Fibroblast of skin of right biceps (primary cell): ENCODE measurements around the gene FRMD1.

Experiments
- DNase-seq: peaks from one replicate; pipeline ENCODE4 v3.0.0-alpha.2; 2013

The FRMD1 gene

DNA sequence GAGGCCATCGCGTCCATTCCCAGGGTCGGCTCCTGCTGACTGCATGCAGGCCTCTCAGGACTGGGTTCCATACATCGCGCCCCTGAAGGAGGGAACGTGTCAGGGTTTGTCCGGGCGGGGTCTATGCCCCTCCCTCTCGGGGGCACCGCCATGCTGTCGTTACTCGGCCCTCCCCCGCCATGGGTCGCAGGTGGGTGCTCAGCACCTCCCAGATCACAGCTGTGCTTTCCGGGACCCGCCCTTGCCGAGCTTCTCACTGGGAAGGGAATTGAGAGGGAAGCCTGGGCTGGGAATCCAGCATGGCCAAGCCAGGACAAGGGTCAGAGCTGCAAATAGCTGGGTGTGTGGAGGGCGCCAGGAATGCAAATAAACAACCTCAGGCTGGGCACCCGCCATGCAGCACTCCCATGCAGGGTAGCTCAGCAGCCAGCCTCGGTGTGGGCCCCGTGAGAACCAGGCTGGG lies at the start of gene FRMD1:
TSS of gene FRMD1 (minus strand) at position 270 of the 463 bp plus-strand sequence. CDS start at position 152, 118 bp downstream.
- no peak for DNase-seq

DNA sequence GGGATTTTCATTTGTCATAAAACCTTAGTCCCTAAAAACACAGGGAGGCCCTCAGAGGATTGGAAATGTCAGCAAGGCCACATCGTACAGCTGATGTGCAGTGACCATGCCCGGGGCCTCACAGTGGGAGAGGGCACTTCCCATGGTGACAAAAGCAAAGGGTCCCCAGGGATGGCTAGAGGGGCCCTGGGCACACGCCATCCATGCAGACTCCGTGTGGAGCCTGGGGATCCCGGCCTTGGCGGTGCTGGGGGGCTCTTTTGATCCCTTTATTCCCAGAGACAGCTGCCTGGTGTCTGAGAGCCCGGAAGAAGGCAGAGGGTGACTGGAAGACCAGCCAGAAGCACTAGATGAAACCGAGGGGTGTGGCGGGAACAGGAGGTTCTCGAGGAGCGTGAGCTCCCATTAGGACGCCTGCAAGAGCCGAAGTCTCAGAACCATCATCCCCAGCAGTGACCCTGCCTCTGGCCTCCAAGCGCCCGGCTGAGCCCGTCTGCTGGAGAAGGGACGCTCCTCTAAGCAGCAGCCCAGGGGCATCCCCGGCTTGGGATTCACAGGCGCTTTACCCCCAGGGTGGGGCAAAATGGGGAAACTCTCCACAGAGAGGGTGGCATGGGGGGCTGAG lies 49.1 kb upstream of the FRMD1 start:
- DNase-seq = no peak

DNA sequence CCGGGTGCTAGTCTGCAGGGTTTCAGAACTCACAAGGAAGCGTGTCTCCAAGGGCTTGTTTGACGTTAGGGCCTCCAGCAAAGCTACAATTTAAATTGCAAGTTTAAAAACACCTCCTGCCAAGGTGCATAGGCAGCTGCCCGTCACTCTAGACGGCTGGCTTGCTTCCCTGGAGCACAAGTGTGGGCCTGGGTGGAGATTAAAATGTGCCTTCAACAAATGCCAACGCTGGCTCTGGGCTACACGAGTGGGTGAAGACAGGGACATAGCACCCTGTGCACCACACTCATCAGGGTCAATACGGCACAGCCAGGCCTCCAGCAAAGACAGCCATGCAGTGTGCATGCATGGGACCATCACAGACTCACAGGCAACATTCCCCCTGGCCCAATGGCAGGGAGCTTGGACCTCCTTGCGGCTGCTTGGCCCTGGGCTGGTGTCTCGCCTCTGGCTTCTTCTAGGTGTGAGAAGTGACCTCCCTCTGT lies 48.4 kb upstream of the FRMD1 start:
- no peak for DNase-seq

DNA sequence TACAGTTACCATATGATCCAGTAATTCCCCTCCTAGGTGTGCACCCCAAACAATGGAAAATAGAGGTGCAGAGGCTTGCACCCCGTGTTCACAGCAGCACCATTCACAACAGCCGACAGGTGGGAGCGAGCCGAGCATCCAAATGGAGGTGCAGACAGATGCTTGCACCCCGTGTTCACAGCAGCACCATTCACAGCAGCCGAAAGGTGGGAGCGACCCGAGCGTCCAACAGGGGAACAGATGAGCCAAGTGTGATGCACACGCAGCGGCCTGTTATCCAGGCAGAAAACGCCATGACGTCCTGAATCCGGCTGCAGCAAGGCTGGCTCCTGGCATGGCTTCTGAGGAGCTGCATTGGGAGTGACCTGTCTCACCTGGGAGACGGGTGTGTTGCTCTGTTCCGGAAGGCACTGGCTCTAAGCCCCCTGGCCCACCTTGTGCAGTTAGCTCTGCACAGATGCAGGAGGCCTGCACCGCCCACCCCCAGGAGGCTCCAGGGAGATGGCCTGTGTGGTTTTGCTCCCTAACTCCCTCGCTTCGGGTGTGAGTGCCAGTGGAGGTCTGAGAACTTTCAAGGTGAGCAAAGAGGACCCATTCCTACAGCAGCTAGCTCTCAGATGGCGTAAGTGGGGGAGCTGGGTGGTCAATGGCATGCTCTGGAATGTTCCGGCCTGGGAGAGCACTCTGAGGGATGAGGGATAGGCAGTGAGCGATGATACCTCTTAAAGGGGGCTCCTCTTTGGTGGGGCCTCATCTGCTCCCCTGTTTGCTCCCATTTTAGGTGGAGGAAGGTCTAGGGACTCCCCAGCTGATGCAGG lies 47.8 kb upstream of the FRMD1 start:
- no peak for DNase-seq

DNA sequence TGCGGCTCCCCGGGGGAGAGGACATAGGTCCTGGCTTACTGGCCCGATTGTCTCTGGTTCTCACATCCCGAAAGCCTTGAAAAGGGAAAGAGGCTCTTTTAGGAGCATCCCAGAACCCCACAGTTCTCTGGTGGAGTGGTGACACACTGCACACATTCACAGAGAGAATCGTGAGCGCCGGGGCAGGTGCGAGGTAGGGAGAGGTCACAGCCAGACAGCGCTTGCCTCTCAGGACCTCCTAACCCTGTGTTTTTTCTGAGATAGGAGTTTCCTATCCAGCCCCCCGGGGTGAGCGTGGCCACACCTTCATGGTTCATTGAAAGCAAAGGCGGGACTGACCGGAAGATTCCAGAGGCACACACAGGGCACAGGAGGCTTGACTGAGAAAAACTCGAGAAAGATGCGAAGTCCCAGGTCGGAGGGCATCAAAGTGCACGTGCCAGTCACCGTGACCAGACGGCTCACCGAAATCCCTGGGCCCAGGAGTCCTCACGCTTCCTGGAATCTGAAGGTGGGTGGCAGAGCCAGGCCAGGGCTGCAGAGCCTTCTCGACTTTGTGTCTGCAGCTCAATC lies 46.5 kb upstream of the FRMD1 start:
- no peak for DNase-seq

DNA sequence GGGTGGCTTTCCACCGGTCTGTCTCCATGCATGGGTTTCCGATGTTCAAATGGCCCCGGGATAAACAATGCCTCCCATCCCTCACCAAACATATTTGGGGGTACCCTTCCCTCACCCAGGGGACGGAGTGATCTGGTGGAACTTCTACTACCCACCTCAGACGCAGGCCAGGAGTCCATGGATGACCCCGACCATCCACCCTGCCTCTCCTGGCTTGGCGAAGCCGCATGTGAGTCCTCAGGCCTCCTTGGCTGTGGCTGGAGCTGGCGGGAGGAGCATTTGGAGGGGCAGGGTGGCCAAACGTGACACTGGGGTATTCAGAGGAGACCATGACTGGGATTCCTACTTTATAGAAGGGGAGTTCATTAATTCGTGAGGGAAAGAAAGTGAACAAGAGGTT lies 45.9 kb upstream of the FRMD1 start:
- DNase-seq = no peak

DNA sequence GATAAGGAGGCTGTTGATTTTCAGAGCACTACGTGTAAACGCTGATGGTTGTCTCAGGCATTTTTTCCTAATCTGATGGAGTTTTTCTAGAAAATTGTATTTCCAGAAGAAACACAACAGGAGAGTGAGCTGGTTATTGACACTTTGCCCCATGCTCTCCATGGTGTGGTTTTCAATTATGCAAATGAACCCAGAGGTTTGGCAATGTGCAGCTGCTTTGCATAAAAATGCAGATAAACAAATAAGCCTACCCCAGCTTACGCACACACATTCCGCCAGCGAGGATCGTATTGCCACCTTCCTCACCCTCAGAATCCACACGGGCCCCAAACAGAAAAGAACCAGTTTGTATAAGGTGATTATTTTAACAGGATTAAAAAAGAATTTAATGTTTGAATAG lies 45.1 kb upstream of the FRMD1 start:
- no peak for DNase-seq

DNA sequence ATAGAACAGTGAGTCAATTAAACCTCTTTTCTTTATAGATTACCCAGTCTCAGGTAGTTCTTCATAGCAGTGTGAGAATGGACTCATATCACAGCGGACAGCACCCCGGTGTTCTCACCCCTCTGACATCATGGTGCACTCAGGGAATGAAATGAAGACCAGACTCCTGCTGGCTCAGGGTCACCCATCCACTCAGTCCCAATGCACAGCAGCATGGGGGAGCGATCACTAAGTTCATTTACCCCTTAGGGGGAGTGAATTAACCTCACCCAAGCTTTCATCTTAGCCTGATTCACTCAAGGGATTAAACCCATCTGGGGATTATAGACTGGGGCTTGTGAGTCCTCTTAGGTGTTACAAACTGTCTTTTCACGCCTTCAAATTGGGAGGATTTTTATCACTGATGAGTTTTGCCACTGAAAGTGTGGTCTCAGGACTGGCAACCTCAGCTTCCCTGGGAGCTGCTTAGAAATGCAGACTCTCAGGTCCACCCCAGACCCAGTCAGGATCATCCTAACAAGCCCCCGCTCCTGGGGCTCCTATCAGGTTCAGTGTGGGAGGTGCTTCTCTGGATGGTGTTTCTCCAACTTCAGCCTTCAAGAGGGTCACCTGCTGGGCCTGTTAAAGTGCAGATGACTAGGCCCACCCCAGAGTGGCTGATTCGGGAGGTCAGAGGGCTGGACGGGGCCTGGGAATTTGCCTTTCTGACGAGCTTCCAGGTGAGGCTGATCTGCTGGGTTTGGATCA lies 44.3 kb upstream of the FRMD1 start:
- no peak for DNase-seq

DNA sequence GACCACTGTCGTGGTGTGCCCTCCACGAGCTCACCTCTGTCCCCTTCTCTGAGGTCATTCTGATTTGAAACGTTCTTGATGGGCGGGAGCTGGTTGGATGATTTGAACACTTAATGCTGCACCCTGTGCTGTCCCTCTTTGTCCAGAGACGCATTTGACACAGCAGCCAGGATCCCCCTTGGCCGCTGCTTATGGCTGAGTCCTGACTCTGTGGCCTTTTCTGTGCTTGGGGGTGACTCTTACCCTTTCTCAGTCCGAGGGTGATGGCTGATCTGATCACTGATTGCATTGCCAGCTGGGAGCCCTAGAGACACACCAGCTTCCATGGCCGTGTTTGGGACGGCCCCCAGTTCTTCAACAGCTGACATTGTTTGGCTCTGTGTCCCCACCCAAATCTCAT lies 43.5 kb upstream of the FRMD1 start:
- DNase-seq = no peak

DNA sequence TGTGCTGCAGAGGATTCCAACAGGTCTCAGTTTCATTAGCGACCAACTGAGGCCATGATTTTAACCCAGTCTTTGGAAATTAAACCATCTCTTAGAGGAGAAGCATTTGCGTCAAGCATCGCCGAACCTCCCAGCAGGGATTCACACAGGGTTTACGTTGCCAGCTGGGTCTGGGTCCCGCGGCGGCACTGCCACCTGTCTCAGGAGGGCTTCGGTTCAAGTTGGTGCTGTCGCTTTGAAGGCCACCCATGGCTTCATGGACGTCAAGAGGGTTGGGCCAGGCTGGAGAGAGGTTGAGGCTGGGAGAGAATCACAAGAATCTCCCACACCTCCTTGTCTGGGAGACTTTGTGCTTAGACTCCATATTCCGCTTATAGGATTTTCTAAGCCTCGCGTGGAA lies 43.0 kb upstream of the FRMD1 start:
- no peak for DNase-seq

DNA sequence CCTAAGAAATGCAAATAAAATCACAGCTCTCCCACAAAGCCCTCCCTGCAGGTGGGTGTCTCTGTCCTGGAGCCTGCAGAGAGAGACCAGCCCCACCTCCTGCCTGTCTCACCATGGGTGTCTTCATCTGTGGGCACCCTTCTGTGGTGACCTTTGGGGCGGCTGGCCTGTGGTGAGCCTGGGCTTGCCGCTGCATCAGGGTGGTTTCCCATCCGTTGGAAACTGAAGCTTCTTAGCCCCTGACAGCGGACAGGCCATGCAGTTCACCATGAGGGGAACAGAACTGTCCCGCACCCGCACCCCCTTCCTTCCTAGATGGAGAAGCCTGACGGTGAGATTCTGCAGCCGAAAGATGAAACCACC lies 42.3 kb upstream of the FRMD1 start:
- no peak for DNase-seq

DNA sequence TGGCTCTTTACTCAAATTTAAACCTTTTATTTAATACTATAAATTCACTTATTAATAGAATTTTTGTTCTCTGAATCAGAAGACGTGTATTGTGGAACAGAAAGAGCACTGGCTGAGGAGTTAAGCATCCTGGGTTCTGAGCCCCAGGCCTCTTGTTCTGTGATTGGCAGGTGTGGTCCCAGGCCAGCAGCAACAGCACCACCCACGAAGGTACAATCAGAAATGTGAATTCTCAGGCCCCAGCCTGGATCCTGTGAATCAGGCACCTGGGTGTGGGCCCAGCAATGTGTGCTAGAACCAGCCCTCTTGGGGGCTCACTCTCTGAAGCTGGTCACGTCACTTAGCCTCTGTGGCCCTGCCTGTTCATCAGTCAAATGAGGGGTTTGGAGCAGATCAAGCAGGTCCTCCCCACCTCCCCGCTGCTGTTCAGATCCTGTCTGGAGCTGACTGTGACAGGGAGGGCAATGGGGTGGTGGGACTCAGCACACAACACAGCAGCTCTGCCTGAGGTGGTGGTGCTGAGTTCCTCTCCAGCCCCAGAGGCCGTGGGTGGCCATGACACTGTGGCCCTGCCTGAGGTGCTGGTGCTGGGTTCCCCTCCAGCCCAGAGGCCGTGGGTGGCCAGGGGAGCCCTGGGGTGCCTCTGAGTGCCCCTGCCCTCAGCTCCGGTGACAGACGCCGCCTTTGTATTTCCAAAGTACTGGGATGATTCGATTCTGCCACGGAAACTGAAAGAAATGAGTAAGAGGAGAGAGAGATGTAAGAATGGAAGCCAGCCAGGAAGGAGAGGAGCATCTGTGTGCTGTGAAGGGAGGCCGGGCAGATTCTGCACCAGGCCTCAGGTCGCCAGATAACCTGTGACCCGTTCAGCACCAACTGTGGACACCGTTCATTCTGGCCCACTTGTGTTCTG lies 41.6 kb upstream of the FRMD1 start:
- DNase-seq = no peak

DNA sequence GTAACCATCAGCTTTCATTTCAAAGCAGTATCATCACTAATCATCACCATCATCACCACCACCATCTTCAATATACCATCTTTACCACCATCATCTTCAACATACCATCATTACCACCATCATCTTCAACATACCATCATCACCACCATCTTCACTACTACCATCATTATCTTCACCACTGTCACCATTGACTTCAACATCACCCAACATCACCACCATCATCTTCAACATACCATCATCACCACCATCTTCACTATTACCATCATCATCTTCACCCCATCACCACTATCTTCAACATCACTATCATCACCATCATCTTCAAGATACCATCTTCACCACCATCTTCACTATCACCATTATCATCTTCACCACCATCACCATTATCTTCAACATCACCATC lies 40.5 kb upstream of the FRMD1 start:
- DNase-seq = no peak

DNA sequence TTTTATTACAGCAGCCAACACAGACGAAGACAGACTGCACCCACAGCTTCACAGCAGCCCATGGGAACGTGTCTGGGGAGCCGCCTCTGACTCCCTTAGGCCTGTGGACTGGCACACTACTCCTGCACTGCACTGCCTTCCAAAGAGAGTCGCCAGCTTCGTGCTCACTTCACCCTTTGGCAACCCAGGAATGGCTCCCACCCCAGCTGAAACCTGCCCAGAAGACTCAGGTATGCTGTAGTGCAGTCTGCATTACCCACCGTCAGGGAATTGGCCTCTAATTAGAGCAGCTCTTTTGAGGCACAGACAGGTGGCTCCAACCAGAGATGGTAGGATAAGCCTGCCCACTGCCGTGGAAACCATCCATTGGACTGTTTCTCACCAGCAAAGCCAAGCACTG lies 39.9 kb upstream of the FRMD1 start:
- DNase-seq = no peak

DNA sequence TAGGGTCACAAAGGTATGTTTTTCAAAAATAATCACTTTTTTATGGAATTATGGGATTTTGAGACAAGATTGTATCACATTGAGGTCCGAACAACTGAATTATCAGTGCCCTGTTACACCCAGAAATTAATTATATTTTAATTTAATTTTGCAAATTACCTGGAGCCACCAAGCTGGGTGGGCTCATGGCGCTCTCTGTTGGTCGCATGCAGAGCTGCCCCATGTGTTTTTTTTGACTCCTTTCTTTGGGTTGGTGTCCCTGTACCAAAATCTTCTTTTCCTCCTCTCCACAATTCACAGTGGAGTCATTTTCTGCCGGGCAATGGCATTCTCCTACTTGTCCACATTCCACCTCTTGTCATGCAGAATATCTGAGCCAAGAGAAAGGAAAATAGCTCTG lies 38.9 kb upstream of the FRMD1 start:
- DNase-seq = no peak

DNA sequence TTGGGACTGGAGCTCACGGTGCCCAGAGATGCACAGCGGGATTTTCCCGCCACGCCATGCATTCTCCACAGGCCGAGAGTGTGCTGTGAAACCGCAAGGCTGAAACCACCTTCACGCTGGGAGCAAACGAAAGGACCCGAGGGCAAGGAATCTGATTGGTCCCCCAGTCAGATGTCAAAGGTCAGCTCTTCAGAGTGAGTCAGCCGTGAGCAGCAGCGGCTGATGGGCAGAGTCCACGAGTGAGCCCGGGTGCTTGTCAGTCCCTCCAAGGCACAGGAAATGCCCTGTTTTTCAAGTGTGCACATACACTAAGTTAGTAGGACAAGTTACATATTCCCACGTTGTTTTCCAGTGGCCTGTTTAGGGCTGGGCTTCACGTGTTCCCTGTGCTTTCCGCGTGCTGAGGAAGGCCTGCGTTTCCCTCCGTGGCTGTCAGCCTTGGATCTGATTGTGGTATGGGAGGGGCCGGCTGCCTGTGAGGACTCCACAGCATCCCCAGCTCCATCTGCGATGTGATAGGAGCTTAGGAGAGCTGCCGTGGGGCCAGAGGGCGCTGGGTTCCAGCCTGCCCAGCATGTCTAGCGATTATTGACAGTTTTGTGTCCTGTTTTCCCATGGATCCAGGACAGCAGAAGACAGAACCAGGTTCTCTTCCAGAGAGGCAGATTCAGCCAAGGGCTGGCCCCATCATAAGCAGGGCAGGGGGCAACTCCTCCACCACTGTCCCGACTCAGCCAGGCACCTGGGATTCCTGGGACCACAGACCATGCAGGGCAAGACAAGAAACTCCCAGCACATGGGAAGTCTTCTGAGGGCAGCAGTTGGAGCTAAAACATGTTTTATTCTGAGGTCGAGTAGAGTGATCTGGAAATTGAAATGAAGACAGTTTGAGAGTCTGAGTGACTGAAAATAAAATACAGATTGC lies 38.2 kb upstream of the FRMD1 start:
- DNase-seq = no peak

DNA sequence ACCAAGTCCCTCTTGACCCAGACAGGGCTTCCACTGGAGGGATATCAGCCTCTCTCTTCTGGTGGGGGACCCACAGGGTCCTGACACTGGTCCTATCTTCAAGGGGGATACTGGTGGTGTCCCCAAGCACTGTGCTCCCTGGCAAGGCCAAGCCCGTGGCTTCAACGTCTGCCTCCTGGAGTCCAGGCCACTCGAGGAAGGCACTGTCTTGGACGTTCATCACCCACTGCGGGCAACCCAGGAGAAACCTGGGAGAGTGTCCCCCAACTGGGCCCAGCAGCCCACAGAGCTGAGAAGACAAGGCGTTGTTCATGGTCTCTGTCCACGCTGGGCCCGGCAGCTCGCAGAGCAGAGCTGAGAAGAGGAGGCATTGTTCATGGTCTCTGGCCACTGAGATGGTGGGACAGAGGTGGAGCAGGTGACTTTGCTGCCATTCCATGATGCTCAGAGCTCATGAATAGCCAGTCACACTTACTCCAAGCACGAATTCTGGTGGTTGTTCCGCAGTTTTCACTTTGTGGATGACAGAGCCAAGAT lies 37.5 kb upstream of the FRMD1 start:
- no peak for DNase-seq

DNA sequence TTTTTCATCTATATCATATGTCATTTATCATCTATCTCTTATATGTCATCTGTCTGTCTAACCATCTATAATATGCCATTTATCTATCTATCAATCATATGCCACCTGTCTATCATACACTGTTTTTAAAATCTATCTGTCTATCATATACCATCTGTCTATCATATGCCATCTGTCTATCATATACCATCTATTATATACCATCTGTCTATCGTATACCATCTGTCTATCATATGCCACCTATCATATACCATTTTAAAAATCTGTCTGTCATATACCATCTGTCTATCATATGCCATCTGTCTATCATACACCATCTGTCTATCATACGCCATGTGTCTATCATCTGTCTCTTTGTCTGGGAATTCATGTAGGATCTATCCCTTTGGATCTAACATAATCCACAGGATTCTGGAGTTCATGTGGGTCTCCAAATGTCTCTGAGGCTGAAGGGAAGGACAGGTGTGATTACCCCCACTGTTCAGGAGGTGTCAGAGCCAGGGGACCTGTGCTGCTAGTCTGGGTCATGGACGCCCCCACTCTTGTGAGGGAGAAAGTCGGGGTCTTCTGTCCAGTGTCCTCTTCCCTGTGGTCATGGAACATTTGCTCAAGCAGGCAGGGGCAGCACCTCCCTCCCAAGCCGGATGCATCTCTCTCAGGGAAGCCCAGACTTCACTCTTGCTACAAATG lies 36.9 kb upstream of the FRMD1 start:
- DNase-seq = no peak

DNA sequence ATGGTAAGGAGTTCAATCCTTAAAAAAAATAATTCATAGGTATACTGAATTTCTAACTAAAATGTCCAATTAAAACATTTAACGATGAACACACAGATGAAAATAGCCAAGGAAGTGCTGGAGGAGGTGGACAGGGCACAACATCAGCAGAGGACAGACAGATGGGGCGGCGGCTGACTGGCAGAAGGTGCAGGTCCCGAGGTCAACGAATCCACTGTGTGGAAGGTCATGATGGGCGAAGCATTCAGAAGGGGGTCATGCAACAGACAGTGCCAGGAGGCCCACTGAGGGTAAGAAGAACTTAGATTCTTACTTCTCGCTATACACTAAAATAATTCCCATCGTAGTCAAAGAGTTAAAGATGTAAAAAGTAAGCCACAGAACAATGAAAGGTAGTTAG lies 34.2 kb upstream of the FRMD1 start:
- DNase-seq = no peak

DNA sequence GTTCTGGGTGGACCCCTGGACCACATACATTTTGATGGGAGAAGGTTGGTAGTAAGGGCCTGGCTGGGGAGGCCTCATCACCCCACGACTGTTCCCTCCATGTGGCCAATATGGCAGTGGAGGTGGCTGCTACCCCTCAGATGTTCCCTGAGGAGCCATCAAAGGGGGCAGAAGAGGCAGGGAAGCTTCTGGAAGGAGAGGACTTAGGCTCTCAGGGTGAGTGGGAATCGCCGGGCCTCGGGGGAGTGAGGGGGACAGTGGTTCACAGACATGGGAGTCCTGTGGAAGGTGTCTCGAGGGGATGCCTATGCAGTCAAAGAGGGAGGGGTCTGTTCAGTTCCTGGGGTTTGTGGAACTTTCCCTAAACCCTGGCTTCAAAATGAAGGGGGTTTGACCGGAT lies 32.9 kb upstream of the FRMD1 start:
- no peak for DNase-seq
